OCI-LY1 (cell line): ENCODE results near the gene ESR1.

Experiments used
- EZH2 ChIP-seq: fragments of 200-600 bp; sonication (generic), shearing (Covaris generic); IDR thresholded peaks from 2 replicates; pipeline ENCODE4 v1.8.0; 2017; ENCODE audit warnings: borderline replicate concordance, mixed run types, mild to moderate bottlenecking, antibody characterized with exemption, low read length, moderate library complexity, mixed read lengths
- TF ChIP-seq, protein P1 (sequence below): fragments of 200-600 bp; sonication (generic), shearing (Covaris generic); IDR thresholded peaks from 2 replicates; pipeline ENCODE4 v1.5.1; 2017; ENCODE audit warnings: mild to moderate bottlenecking, antibody characterized with exemption, low read length, moderate library complexity, mixed read lengths

DNA sequence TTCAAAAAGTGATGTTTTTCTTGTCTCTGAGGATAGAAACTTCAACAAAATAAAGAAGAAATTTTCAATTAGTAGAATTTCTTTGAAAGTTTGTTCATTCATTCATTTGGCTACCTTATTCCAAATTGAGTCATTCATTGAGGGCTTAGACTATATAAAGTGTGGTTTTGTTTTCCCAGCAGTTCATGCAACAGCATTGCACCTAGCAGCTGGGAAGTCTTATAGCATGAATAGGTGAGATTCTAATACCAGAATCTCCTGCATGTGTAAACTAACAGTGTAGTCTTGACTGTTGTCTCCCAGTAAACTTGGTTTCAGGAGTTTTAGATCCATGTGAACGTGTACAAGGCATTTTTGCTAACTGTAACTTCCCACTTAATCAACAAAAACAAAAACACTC, 7.1 kb downstream of the ESR1 start:
- TF ChIP-seq, protein P1, sequence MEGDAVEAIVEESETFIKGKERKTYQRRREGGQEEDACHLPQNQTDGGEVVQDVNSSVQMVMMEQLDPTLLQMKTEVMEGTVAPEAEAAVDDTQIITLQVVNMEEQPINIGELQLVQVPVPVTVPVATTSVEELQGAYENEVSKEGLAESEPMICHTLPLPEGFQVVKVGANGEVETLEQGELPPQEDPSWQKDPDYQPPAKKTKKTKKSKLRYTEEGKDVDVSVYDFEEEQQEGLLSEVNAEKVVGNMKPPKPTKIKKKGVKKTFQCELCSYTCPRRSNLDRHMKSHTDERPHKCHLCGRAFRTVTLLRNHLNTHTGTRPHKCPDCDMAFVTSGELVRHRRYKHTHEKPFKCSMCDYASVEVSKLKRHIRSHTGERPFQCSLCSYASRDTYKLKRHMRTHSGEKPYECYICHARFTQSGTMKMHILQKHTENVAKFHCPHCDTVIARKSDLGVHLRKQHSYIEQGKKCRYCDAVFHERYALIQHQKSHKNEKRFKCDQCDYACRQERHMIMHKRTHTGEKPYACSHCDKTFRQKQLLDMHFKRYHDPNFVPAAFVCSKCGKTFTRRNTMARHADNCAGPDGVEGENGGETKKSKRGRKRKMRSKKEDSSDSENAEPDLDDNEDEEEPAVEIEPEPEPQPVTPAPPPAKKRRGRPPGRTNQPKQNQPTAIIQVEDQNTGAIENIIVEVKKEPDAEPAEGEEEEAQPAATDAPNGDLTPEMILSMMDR = no peak
- TF ChIP-seq EZH2 = no peak
